Muscle layer of colon (tissue), 2 donors: ENCODE data around the gene NALCN.

Experiments used
- H3K27ac ChIP-seq: one replicate; pipeline ENCODE4 v1.7.0; 2013; ENCODE audit warnings: low read depth, mild to moderate bottlenecking, low read length, moderate library complexity
- H3K27me3 ChIP-seq, 2 donors: one replicate each; pipeline ENCODE4 v1.7.0; 2013; ENCODE audit warnings: low read length in 2 of 2, mild to moderate bottlenecking in 2 of 2; ENCODE audit not compliant: insufficient read depth in 2 of 2, control insufficient read depth in 1 of 2
- H3K36me3 ChIP-seq: one replicate; pipeline ENCODE4 v1.7.0; 2013; ENCODE audit warnings: mild to moderate bottlenecking, low read length; ENCODE audit not compliant: insufficient read depth
- H3K4me1 ChIP-seq: one replicate; pipeline ENCODE4 v1.7.0; 2013; ENCODE audit warnings: mild to moderate bottlenecking, low read length; ENCODE audit not compliant: insufficient read depth
- H3K4me3 ChIP-seq, 2 donors: one replicate each; pipeline ENCODE4 v1.7.0; 2013; ENCODE audit warnings: low read length in 2 of 2, low read depth in 1 of 2, mild to moderate bottlenecking in 1 of 2, moderate library complexity in 1 of 2
- H3K9ac ChIP-seq: one replicate; pipeline ENCODE4 v1.7.0; 2013; ENCODE audit warnings: low read length
- H3K9me3 ChIP-seq: one replicate; pipeline ENCODE4 v1.7.0; 2013; ENCODE audit warnings: mild to moderate bottlenecking, low read length
- donor health status: abdominal sarcoma.
- donor health status: Adenocarcinoma of cecum.

NALCN gene

DNA sequence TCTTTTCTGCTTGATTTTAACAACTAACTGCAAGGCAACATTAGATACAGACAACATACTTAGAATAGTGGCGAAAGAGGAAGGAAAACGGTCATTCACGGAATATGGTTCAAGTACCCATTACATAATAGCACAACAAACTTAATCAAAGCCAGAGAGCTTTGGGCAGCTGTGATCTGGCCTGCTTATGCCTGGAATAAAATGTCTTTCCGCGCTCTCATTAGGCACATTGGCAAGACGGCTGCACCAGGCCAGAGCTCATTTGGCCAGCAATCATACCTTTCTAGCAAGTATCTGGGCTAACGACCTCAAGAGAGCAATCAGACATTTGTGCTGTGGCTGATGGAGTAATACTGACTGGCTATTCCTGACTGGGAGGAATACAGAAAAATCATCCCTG is 112.8 kb downstream of the NALCN start:
- H3K9me3 ChIP-seq = no peaks in the 10 kb centered on the region
- H3K36me3 ChIP-seq = no peaks in the 10 kb centered on the region
- H3K9ac ChIP-seq = no peak overlapping the region
- no peaks in the 10 kb centered on the region for H3K4me1 ChIP-seq
- no peak overlapping the region for H3K4me3 ChIP-seq
- no peaks in the 10 kb centered on the region for H3K27me3 ChIP-seq
- no peak overlapping the region for H3K27ac ChIP-seq

DNA sequence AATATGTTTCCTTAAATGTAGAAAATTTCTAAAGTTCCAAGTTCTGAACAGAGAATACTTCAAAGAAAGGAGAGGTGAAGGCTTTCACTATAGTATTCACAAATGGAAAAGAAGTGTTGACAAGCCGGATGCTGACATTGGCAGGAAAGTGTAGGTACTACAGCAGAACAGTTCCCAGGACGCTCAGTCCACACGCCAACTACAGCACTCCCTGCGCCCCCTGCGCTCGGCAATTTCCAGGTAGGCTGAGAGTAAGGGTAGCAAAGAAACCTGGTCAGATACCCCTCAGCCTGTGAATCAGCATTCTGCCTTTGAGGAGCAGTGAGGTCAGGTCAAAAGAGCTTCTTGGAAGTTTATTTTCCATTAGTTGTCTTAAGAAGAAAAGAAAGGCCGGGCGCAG is 115.3 kb downstream of the NALCN start:
- no peaks in the 10 kb centered on the region for H3K27me3 ChIP-seq
- H3K9ac ChIP-seq = no peak overlapping the region
- H3K4me3 ChIP-seq = no peak overlapping the region
- no peaks in the 10 kb centered on the region for H3K36me3 ChIP-seq
- H3K9me3 ChIP-seq = no peaks in the 10 kb centered on the region
- no peaks in the 10 kb centered on the region for H3K4me1 ChIP-seq
- H3K27ac ChIP-seq = no peak overlapping the region

- no peaks in the 10 kb centered on the region for H3K4me1 ChIP-seq
- H3K9me3 ChIP-seq = no peaks in the 10 kb centered on the region
- no peak overlapping the region for H3K4me3 ChIP-seq
- no peaks in the 10 kb centered on the region for H3K36me3 ChIP-seq
- no peaks in the 10 kb centered on the region for H3K27me3 ChIP-seq
- H3K9ac ChIP-seq = no peak overlapping the region
- H3K27ac ChIP-seq = no peak overlapping the region
Observed at GRCh38 chr13:101300531-101300930, 115.8 kb downstream of the NALCN start.

GRCh38 chr13:101298517-101298916 is 117.8 kb downstream of the NALCN start:
- no peaks in the 10 kb centered on the region for H3K9me3 ChIP-seq
- H3K36me3 ChIP-seq = no peaks in the 10 kb centered on the region
- no peaks in the 10 kb centered on the region for H3K4me1 ChIP-seq
- H3K27me3 ChIP-seq = no peaks in the 10 kb centered on the region
- H3K4me3 ChIP-seq = no peak overlapping the region
- no peak overlapping the region for H3K9ac ChIP-seq
- no peak overlapping the region for H3K27ac ChIP-seq

DNA sequence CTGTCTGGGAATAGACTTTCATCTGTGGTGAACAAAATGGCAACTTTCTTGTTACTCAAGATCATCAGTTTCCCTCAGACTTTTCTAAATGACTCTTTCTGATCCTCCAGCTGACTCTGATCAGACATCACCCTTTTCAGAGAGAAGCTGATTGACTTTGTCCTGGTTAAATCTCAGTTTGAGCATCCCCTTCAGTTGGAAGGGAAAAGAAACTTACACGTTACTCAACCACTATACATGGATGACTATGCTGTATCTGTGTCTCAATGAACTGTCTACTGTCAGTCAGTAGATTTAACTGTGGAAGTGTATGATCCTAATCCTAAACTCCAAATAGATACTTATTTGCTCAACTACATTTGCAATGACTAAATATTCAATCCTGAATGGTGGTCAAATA is 118.5 kb downstream of the NALCN start:
- no peaks in the 10 kb centered on the region for H3K4me1 ChIP-seq

DNA sequence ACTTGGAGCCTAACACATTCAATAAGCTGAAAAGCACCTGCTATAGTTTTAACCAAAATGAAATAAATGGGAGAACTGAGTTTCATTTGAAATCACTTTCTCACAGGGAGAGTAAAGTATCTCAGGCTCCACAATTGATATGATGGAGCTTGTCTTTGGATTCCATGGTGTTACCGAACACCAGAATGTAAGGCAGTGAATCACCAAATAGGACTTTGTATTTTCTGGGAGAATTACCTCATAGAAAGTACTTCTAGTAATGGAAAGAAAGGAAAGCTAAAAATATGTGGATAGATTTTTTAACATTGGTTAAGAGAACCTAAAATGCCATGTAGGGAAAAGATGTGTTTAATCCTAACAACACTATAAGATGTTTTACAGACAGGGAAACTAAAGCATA is 123.6 kb downstream of the NALCN start:
- H3K27me3 ChIP-seq = no peaks in the 10 kb centered on the region
- H3K4me1 ChIP-seq = no peaks in the 10 kb centered on the region
- no peak overlapping the region for H3K27ac ChIP-seq
- H3K36me3 ChIP-seq = no peaks in the 10 kb centered on the region
- H3K9ac ChIP-seq = no peak overlapping the region
- H3K4me3 ChIP-seq = no peak overlapping the region
- H3K9me3 ChIP-seq = no peaks in the 10 kb centered on the region

More for the DNA sequence above, 118.5 kb downstream of the NALCN start:
- Histone ChIP-seq H3K27ac (no peak overlapping the region), H3K9ac (no peak overlapping the region), H3K4me3 (no peak overlapping the region), H3K36me3 (no peaks in the 10 kb centered on the region), H3K9me3 (no peaks in the 10 kb centered on the region), H3K27me3 (no peaks in the 10 kb centered on the region)

GRCh38 chr13:101291646-101292515 is 124.4 kb downstream of the NALCN start:
- Histone ChIP-seq H3K27ac (no peak overlapping the region), H3K9me3 (no peaks in the 10 kb centered on the region), H3K27me3 (no peaks in the 10 kb centered on the region), H3K4me3 (no peak overlapping the region), H3K9ac (no peak overlapping the region), H3K36me3 (no peaks in the 10 kb centered on the region), H3K4me1 (no peaks in the 10 kb centered on the region)

DNA sequence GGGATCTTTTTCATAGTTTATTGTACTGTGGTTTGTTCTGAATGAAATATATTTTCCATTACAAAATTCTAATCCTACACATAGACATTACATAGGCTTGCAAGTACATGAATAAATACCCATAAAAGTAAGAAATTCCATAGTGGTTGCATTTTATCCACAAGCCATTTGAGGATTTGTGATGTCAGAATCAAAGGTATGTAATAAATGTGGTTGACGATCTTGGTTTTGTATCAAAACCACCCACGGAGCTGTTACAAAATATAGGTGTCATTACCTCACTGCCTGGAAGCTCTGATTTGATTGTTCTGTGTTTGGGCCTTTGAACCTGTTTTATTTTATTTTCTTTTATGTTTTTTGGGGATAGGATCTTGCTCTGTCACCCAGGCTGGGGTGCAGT is 125.1 kb downstream of the NALCN start:
- Histone ChIP-seq H3K27me3 (no peaks in the 10 kb centered on the region), H3K36me3 (no peaks in the 10 kb centered on the region), H3K9ac (no peak overlapping the region), H3K9me3 (no peaks in the 10 kb centered on the region), H3K27ac (no peak overlapping the region), H3K4me3 (no peak overlapping the region), H3K4me1 (no peaks in the 10 kb centered on the region)

GRCh38 chr13:101289764-101290163 is 126.5 kb downstream of the NALCN start:
- Histone ChIP-seq H3K36me3 (no peaks in the 10 kb centered on the region), H3K4me1 (no peaks in the 10 kb centered on the region), H3K4me3 (no peak overlapping the region), H3K27ac (no peak overlapping the region), H3K9ac (no peak overlapping the region), H3K27me3 (no peaks in the 10 kb centered on the region), H3K9me3 (no peaks in the 10 kb centered on the region)

- Histone ChIP-seq H3K9ac (no peak overlapping the region), H3K4me1 (no peaks in the 10 kb centered on the region), H3K27me3 (no peaks in the 10 kb centered on the region), H3K4me3 (no peak overlapping the region), H3K27ac (no peak overlapping the region), H3K36me3 (no peaks in the 10 kb centered on the region), H3K9me3 (no peaks in the 10 kb centered on the region)
Observed at GRCh38 chr13:101283782-101284181, 132.5 kb downstream of the NALCN start.

DNA sequence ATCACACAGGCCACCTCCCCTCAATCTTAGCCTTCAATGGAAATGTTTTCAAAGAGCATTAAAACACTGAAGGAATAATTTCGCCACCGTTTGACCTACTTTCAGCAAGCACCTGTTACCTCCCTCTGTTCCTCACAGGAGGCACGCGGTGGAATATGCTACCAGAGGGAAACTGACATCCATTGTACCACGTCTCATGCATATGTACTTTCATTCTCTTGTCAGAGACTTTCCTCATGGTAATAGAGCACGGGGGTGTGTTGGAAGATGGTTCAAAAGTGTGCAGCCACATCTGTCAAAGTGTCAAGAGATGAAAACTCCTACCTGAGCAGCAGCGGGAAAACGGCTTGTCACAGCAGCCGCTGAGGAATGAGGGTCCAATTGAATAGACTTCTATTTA is 143.4 kb downstream of the NALCN start:
- H3K9ac ChIP-seq = no peak overlapping the region
- H3K9me3 ChIP-seq = no peaks in the 10 kb centered on the region
- no peak overlapping the region for H3K4me3 ChIP-seq
- no peaks in the 10 kb centered on the region for H3K4me1 ChIP-seq
- H3K27ac ChIP-seq = no peak overlapping the region
- H3K27me3 ChIP-seq = no peaks in the 10 kb centered on the region
- no peaks in the 10 kb centered on the region for H3K36me3 ChIP-seq

DNA sequence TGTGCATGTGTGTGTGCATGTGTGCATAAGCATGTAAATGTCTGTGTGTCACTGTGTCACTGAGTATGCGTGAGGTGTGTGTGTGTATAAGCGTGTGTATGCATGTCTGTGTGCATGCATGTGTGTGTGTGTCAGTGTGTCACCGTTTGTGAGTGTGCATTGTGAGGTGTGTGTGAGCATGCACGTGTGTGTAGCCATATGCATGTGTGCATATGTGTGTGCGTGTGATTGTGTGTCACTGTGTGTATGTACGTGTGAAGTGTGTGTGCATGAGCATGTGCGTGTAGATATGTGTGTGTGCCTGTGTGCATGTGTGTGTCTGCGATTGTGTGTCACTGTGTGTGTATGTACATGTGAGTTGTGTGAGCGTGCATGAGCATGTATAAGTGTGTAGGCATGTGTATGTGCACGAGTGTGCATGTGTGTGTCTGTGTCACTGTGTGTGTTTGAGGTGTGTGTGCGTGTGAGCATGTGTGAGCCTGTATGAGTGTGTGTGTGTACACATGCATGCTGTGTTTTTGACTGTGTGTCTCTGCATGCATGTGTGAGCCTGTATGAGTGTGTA is 144.5 kb downstream of the NALCN start:
- no peaks in the 10 kb centered on the region for H3K27me3 ChIP-seq
- H3K9ac ChIP-seq = no peak overlapping the region
- no peaks in the 10 kb centered on the region for H3K4me1 ChIP-seq
- no peaks in the 10 kb centered on the region for H3K36me3 ChIP-seq
- no peaks in the 10 kb centered on the region for H3K9me3 ChIP-seq
- H3K27ac ChIP-seq = no peak overlapping the region
- no peak overlapping the region for H3K4me3 ChIP-seq
